Stimulated activated CD8-positive, alpha-beta memory T cell treated with anti-CD3 and anti-CD28 coated beads, Interleukin-15, amount 100 ng/mL, for 24 hours (primary cell): ENCODE measurements around the gene ZNF618.

ENCODE experiments used
- DNase-seq: peaks from one replicate; pipeline ENCODE4 v3.0.0-alpha.2; 2020; ENCODE audit warnings: low read depth

ZNF618 gene

DNA sequence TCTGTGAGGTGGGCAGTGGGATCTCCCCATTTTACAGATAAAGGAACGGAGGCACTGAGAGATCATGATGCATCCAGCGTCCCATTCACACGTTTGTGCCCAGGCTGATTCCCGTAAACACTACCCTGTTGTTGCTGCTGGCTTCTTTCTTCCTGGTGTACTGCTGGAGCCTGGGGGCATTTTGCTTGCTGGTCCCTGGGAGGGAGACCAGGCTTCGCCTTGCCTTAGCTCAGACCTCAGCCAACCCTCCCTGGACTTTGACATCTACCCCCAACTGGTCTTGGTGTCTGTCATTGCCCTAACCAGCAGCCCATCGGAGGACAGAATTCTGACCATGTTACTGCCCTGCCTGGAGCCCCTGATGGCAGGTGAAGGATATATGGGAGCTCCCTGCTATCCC, 82.4 kb downstream of the ZNF618 start:
- no peak for DNase-seq

- DNase-seq: no peak
Observed at GRCh38 chr9:113960768-113961167, 84.7 kb downstream of the ZNF618 start.

DNA sequence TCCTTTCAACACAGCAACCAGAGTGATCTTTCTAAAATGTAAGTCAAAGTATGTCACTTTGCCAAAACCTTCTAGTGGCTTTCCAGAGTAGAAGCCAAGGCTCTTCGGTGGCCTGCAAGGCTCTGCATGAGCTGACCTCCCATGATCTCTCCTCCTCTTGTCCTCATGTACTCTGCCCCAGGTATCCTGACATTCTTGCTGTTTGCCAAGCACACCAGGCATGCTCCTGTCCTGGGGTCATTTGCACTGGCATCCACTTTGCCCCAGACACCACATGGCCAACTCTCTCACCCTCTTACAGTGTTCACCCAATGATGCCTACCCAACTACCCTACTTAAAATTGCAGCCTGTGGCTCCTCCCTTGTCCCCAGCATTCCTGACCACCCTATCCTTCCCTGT, 86.3 kb downstream of the ZNF618 start:
- DNase-seq: no peak

DNA sequence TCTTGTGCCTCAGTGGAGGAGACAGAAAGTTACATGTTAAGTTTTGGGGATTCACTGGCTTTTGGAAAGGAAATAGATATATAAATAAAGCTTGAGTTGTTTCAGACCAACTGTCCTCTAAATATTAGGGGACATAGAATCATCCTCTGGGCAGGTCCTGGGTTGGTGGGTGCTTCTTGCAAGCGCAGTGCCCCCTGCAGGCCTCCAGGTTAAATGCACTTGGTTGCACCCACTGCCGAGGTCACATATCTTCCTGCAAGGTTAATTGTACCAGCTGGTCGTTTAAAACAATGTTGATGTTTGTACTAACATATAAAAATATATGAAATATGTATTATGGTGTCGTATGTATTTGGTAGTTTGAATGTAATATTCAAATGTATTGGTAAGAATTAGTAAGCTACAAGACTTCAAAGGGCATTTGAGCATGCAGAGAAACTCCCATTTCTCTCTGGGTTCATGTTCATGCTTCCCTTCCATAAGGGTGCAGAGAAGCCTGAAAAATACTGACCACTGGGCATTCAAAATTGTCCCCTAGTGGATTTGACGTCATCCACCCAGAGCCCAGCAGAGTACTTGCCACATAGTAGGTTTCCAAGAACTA, 87.0 kb downstream of the ZNF618 start:
- DNase-seq: no peak

GRCh38 chr9:113963696-113964494, 87.8 kb downstream of the ZNF618 start:
- no peak for DNase-seq

- DNase-seq: no peak
Observed at GRCh38 chr9:113964495-113965170, 88.5 kb downstream of the ZNF618 start.

GRCh38 chr9:113966394-113966793, 90.3 kb downstream of the ZNF618 start:
- no peak for DNase-seq

DNA sequence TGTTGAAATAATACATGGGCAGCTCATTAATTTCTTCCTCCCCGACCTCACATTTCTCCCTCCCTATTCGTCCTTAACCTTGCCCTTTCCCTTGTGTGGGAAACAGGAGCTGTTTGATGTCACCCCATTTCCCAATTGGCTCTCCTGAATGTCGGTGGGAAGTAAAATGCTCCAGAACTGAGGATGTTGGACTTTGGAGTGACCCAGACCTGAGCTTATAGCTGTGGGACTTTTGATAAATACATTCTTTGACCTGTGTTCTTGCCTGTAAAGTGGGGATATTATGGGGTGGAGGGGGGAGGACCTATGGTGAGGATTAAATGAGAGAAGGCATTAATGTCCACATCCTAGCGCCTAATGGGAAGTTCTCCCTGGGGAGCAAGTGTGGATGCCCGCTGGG, 91.3 kb downstream of the ZNF618 start:
- no peak for DNase-seq

GRCh38 chr9:113969343-113969742, 93.2 kb downstream of the ZNF618 start:
- no peak for DNase-seq

DNA sequence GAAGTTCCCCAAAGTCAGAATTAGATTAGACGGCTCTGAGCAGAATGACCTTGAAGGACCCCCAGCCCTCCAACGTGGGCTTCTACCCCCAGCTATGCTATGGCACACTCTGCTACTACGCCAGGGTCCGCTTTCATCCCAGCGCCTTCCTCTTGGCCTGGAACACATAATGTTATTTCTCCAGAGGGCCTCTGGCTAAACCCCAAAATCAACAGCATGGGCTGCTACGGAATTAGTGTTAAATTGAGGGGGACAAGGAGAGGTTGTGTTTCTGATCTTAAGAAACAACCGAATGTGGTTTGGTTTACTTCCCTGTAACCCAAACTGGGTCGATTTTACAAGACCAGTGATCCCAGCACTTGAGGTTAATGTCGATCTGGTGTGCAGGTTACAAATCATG, 97.1 kb downstream of the ZNF618 start:
- DNase-seq: no peak

DNA sequence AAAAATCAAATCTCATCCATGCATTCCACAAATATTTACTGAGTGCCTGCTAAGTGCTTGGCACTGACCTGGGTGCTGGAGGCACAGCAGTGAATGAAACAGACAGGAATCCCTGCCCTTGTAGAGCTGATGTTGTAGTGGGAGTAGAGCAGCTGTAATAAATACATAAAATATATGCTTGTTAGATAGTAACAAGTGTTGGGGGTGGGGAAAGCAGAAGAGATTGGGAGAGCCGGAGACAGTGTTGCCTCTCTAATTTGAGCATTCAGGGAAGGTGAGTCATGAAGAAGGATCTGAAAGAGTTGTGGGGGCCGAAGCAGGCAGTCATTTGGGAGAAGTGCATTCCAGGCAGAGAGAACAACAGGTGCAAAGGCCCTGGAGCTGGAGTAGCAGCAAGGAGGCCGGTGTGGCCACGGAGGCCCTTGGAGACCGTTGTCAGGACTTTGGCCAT, 97.9 kb downstream of the ZNF618 start:
- no peak for DNase-seq

DNA sequence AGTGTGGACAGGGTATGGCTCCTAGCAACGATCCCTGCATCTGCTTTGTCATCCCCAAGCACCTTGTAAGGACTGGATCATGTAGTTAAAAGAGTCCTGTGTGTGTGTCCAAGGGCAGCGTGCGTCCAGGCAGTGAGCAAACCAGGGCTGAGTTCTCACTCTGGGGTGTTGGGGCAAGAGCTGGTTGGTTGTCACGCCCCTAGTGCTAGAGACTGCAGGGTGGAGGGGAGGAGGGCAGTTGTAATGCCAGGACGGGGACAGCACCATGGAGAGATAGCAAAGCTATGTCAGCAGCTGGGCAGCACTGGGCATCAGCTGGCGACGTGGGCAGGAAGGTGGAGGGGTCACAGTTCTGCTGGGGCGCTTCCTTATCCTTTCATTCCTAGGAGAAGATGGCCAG, 100.8 kb downstream of the ZNF618 start:
- DNase-seq: no peak

DNA sequence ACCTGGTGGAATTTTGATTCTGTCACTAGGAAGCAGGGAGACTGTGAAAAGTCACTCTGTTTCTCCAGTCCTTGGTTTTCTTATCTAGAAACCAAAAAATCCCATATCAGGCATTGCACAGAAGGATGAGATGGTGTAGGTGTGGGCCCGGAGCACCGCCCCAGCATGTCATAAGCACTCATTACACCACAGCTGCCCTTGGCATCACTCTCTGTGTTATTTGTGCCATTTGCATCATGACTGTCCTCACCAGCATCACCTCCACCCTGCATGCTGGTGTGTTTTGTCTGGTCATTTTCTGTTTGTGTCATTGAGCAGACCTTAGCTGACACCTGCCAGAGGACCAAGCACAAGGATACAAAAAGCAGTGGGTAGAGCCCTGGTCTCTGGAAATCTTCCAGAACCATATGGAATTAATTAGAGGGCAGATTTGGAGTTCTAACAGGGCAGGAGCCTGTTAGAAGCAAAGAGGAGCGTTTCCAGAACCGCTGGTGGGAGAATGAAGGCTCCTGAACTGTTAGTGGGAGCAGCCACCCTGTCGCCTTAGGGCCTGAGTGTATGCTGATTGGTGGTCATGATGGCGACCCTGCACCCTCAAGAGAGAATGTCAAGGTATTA, 102.7 kb downstream of the ZNF618 start:
- no peak for DNase-seq

DNA sequence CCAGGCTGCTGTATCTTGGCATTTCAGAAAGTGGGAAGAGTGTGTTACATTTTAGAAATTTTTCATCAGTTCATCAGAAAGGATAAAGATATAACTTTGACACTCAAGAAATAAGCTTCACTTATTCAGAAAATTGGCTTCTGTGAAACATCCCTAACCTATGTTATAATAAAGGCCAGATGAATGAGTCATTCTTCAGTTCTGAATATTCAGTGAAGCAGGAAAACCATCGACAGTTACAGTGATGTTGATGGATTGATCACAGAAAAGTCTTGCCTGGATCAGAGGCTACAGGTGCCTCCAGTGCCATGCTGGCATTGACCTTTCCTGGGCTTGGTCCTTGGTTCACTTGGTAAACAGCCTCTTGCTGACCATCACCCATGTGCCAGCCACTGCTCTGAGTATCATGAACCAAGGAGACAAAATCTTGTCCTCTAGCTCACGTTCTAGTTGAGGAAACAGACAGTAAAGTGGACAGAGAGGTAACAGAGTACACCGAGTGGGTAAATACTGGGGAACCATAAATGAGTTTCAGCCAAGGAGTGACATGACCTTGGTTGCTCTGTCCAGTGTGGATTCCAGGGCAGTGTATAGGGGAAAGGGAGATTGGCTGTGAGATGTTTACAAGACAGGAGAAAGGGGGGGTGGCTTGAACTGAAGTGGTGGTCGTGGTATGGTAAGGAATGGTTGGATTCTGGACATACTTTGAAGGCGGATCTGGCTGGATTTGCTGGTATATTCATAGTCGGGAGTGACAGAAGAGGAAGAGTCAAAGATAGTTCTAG, 103.4 kb downstream of the ZNF618 start:
- no peak for DNase-seq

- no peak for DNase-seq
Observed at GRCh38 chr9:113984639-113985380, 108.7 kb downstream of the ZNF618 start.

GRCh38 chr9:113985968-113986585, 110.0 kb downstream of the ZNF618 start:
- no peak for DNase-seq

GRCh38 chr9:113986931-113987330, 110.8 kb downstream of the ZNF618 start:
- DNase-seq: no peak

- no peak for DNase-seq
Observed at GRCh38 chr9:113987526-113987925, 111.4 kb downstream of the ZNF618 start.

DNA sequence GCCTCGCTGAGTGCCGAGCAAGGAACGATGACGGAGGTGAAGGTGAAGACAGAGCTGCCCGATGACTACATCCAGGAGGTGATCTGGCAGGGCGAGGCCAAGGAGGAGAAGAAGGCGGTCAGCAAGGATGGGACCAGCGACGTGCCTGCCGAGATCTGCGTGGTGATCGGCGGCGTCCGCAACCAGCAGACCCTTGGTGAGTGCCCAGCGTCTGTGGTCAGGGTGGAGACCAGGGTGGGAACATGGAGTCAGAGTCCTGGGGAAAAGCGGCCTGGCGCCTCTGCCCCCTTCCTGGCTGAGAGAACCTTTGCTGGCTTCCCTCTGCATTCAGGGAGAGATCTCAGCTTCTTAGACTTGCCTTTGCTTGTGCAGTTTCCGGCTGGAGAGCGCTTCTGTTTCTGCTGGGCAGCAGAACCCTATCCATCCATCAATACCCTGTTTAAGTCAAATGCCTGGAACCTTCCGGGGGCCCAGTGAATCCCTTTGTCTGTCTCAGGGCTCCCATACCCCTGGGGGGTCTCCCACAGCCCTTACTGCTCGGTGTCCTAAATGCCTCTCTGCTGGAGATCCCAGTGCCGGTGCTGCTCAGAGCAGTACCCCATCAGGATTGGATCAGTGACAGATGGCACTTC, 112.4 kb downstream of the ZNF618 start:
- no peak for DNase-seq

DNA sequence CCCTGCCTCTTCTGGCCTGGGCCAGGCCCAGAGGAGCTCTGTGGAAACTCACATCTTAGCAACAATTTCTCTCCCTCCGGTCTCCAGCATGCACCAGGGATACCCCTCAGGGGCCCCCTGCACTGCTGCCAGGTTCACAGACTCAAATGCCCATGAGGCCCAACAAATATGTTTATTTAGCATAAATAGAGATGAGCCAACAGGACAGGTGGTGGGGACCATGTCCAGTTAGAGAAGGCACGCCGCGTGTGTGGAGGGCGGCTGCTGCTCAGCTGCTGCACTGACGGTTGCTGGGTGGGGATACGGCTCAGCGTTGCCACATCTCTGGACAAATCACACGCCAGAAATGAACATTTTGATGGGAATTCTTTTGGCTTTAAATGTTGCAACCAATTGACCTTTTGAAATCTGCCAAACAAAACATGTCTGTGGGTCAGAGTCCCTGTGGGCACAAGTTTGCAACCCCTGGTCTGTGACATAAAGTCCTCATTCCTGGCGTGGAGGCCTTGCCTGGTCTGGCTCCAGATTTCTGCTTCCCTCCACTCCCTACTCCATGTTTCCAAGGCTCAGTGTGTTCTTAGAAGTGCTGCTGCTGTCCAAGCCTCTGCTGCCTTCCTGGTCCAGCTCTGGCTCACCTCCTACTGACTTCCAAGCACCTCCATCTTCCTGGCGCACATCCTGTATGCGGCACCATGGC, 113.1 kb downstream of the ZNF618 start:
- no peak for DNase-seq
